ENCODE data around the gene ESRRB. TPM values are rescaled to one million over a fixed set of nuclear protein-coding genes. Genes with fewer than 3 reads are reported as not detected.

Gene ESRRB
- total and polyA plus RNA-seq, 2 experiments from 2014 or later: 0.13 TPM; not detected in 1

GRCh38 chr14:76456891-76457586, 81.1 kb downstream of the ESRRB start:
- 80% methylated on average over 9 of the region's 9 CpGs for WGBS (ENCODE audit: low lambda C conversion rate, missing lambda C conversion rate)
- TF ChIP-seq EZH2phosphoT487 (IDR thresholded peaks at IDR 0.05; ENCODE audit: low read depth, severe bottlenecking, unreplicated experiment): no peak
- no peak for TF ChIP-seq CTCF (IDR thresholded peaks at IDR 0.05; ENCODE audit: poor library complexity)
- no peak for TF ChIP-seq EZH2 (IDR thresholded peaks at IDR 0.05; ENCODE audit: borderline replicate concordance)

GRCh38 chr14:76457841-76458240, 81.9 kb downstream of the ESRRB start:
- WGBS (ENCODE audit: low lambda C conversion rate, missing lambda C conversion rate): 85% methylated on average over 5 of the region's 5 CpGs

More at GRCh38 chr14:76456891-76457586, 81.1 kb downstream of the ESRRB start:
- no peaks in the 10 kb centered on the region for H4K20me1 ChIP-seq (ENCODE audit: insufficient read depth, poor library complexity, severe bottlenecking)
- no peaks in the 10 kb centered on the region for H3K9me2 ChIP-seq (replicated peaks; ENCODE audit: insufficient read depth)
- DNase-seq (ENCODE audit: low spot score): no peak
- no peak overlapping the region for H3K27ac ChIP-seq
- H3K4me2 ChIP-seq: no peak overlapping the region
- H3K4me1 ChIP-seq (ENCODE audit: insufficient read depth): no peaks in the 10 kb centered on the region
- H3K9me3 ChIP-seq (ENCODE audit: low read depth): no peaks in the 10 kb centered on the region
- H3K36me3 ChIP-seq (replicated peaks; ENCODE audit: insufficient read depth, low read depth): no peaks in the 10 kb centered on the region
- no peak overlapping the region for H3K4me3 ChIP-seq
- no peaks in the 10 kb centered on the region for H3K27me3 ChIP-seq
- no peak overlapping the region for H2AFZ ChIP-seq
- no peaks in the 10 kb centered on the region for H3K79me2 ChIP-seq

GRCh38 chr14:76461886-76462285, 85.9 kb downstream of the ESRRB start:
- WGBS (ENCODE audit: low lambda C conversion rate, missing lambda C conversion rate): 93% methylated on average over 4 of the region's 4 CpGs
- DNase-seq (ENCODE audit: low spot score): no peak
- Histone ChIP-seq H3K4me3 (no peak overlapping the region), H3K27ac (no peak overlapping the region), H3K9me2 (replicated peaks; ENCODE audit: insufficient read depth) (no peaks in the 10 kb centered on the region), H4K20me1 (ENCODE audit: insufficient read depth, poor library complexity, severe bottlenecking) (no peaks in the 10 kb centered on the region), H3K79me2 (no peaks in the 10 kb centered on the region), H3K36me3 (replicated peaks; ENCODE audit: insufficient read depth, low read depth) (no peaks in the 10 kb centered on the region), H2AFZ (no peak overlapping the region), H3K4me2 (no peak overlapping the region), H3K4me1 (ENCODE audit: insufficient read depth) (no peaks in the 10 kb centered on the region), H3K9me3 (ENCODE audit: low read depth) (no peaks in the 10 kb centered on the region), H3K27me3 (no peaks in the 10 kb centered on the region)
- TF ChIP-seq CTCF (IDR thresholded peaks at IDR 0.05; ENCODE audit: poor library complexity) (no peak), EZH2 (IDR thresholded peaks at IDR 0.05; ENCODE audit: borderline replicate concordance) (no peak), EZH2phosphoT487 (IDR thresholded peaks at IDR 0.05; ENCODE audit: low read depth, severe bottlenecking, unreplicated experiment) (no peak)

More at GRCh38 chr14:76457841-76458240, 81.9 kb downstream of the ESRRB start:
- Histone ChIP-seq H3K4me1 (ENCODE audit: insufficient read depth) (no peaks in the 10 kb centered on the region), H3K9me2 (replicated peaks; ENCODE audit: insufficient read depth) (no peaks in the 10 kb centered on the region), H4K20me1 (ENCODE audit: insufficient read depth, poor library complexity, severe bottlenecking) (no peaks in the 10 kb centered on the region), H3K4me3 (no peak overlapping the region), H3K27me3 (no peaks in the 10 kb centered on the region), H2AFZ (no peak overlapping the region), H3K9me3 (ENCODE audit: low read depth) (no peaks in the 10 kb centered on the region), H3K27ac (no peak overlapping the region), H3K36me3 (replicated peaks; ENCODE audit: insufficient read depth, low read depth) (no peaks in the 10 kb centered on the region), H3K4me2 (no peak overlapping the region), H3K79me2 (no peaks in the 10 kb centered on the region)
- no peak for TF ChIP-seq CTCF (IDR thresholded peaks at IDR 0.05; ENCODE audit: poor library complexity)
- TF ChIP-seq EZH2phosphoT487 (IDR thresholded peaks at IDR 0.05; ENCODE audit: low read depth, severe bottlenecking, unreplicated experiment): no peak
- TF ChIP-seq EZH2 (IDR thresholded peaks at IDR 0.05; ENCODE audit: borderline replicate concordance): no peak
- no peak for DNase-seq (ENCODE audit: low spot score)
